Measurements from ENCODE around the gene DTX3L.

DNA sequence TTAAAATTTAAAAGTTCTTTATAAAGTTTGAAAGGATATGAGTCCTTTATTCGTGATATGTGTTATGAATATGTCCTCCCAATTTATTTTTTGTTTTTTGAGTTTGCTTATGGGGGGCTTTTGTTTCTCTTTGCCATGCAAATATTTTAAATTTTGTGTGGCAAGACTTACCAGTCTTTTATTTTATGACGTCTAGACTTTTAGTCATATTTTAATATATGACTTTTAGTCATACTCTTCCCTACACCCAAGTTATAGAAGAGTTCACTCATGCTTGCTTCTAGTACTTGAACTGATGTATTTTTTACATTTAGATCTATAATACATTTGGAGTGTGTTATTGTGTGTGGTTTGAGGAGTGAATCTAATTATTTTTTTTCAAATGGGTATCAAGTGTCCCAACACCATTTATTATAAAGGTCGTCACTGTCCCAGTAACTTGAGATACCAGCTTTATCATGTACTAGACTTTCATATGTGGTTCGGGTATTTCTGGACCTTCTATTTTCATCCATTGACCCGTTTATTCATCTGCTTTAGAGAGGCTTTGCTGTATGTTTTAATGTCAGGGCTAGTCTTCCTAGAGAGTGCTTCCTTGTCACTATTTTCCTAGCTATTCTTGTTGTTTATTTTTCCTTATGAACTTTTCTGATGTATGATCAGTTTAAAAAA, 14.1 kb downstream of the DTX3L start:
- TF ChIP-seq POLR2A (IDR thresholded peaks at IDR 0.05) = no peak
- TF ChIP-seq, protein P1, sequence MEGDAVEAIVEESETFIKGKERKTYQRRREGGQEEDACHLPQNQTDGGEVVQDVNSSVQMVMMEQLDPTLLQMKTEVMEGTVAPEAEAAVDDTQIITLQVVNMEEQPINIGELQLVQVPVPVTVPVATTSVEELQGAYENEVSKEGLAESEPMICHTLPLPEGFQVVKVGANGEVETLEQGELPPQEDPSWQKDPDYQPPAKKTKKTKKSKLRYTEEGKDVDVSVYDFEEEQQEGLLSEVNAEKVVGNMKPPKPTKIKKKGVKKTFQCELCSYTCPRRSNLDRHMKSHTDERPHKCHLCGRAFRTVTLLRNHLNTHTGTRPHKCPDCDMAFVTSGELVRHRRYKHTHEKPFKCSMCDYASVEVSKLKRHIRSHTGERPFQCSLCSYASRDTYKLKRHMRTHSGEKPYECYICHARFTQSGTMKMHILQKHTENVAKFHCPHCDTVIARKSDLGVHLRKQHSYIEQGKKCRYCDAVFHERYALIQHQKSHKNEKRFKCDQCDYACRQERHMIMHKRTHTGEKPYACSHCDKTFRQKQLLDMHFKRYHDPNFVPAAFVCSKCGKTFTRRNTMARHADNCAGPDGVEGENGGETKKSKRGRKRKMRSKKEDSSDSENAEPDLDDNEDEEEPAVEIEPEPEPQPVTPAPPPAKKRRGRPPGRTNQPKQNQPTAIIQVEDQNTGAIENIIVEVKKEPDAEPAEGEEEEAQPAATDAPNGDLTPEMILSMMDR (IDR thresholded peaks at IDR 0.05) = no peak
